Measurements from ENCODE around the gene VPS8. TPM values are rescaled to one million over a fixed set of nuclear protein-coding genes. Genes with fewer than 3 reads are reported as not detected.

VPS8 gene
- total RNA-seq, 1 experiment from 2014 or later = 72.3 TPM

GRCh38 chr3:185089343-185089742, 277.4 kb downstream of the VPS8 start:
- no peaks in the 10 kb centered on the region for H3K36me3 ChIP-seq (ENCODE audit: control insufficient read depth, insufficient read depth, low read length)
- H3K4me3 ChIP-seq (ENCODE audit: low read depth in 2 of 2, low read length in 2 of 2) = no peak overlapping the region
- no TSS peak for BruUV-seq (replicated peaks)
- H3K4me1 ChIP-seq (ENCODE audit: control insufficient read depth, insufficient read depth, low read length) = no peaks in the 10 kb centered on the region
- DNase-seq (ENCODE audit: low read depth, low spot score) = no peak
- no peaks in the 10 kb centered on the region for H3K9me3 ChIP-seq (ENCODE audit: control insufficient read depth, insufficient read depth, low read depth, low read length)
- H3K27me3 ChIP-seq (ENCODE audit: control insufficient read depth, insufficient read depth, low read length) = peaks cover 19% of the 10 kb centered on the region
- ChIA-PET CTCF (no interaction called here), POLR2A (no interaction called here)
- no peak overlapping the region for H3K27ac ChIP-seq (ENCODE audit: low read length)
- TF ChIP-seq CTCF (IDR thresholded peaks at IDR 0.05) (no peak), REST (IDR thresholded peaks at IDR 0.05; ENCODE audit: insufficient read depth in 1 of 2, low read depth in 2 of 2, low read length in 1 of 2) (no peak), TCF7L2 (IDR thresholded peaks at IDR 0.05; ENCODE audit: low read depth, low read length) (no peak), POLR2AphosphoS5 (IDR thresholded peaks at IDR 0.05; ENCODE audit: low read depth, low read length) (no peak), SIN3A (IDR thresholded peaks at IDR 0.05; ENCODE audit: borderline replicate concordance, insufficient read depth, low read depth, low read length) (no peak)
- no peak for ATAC-seq
- intact Hi-C loops (cut with micrococcal nuclease; ENCODE audit: unreplicated experiment) = no loop called here
- in situ Hi-C loops (cut with HindIII; ENCODE audit: low pct_unique_long_range_greater_than_20kb, low sequenced_read_pairs) = no loop called here

- BruUV-seq (replicated peaks) = no TSS peak
- in situ Hi-C loops (cut with HindIII; ENCODE audit: low pct_unique_long_range_greater_than_20kb, low sequenced_read_pairs) (no loop called here), intact Hi-C loops (cut with micrococcal nuclease; ENCODE audit: unreplicated experiment) (no loop called here)
- ChIA-PET POLR2A (no interaction called here), CTCF (interaction anchor here (1.2 kb wide), 1 partner anchor 215 kb away, joined by 10 read pairs; no protein-coding TSS in a partner anchor)
- no peak for DNase-seq (ENCODE audit: low read depth, low spot score)
- no peak for ATAC-seq
- peaks cover 16% of the 10 kb centered on the region for H3K27me3 ChIP-seq (ENCODE audit: control insufficient read depth, insufficient read depth, low read length)
- no peaks in the 10 kb centered on the region for H3K9me3 ChIP-seq (ENCODE audit: control insufficient read depth, insufficient read depth, low read depth, low read length)
- no peak overlapping the region for H3K27ac ChIP-seq (ENCODE audit: low read length)
- TF ChIP-seq REST (IDR thresholded peaks at IDR 0.05; ENCODE audit: insufficient read depth in 1 of 2, low read depth in 2 of 2, low read length in 1 of 2) (no peak), SIN3A (IDR thresholded peaks at IDR 0.05; ENCODE audit: borderline replicate concordance, insufficient read depth, low read depth, low read length) (no peak), CTCF (IDR thresholded peaks at IDR 0.05) (no peak), TCF7L2 (IDR thresholded peaks at IDR 0.05; ENCODE audit: low read depth, low read length) (no peak), POLR2AphosphoS5 (IDR thresholded peaks at IDR 0.05; ENCODE audit: low read depth, low read length) (no peak)
- H3K4me3 ChIP-seq (ENCODE audit: low read depth in 2 of 2, low read length in 2 of 2) = no peak overlapping the region
- no peaks in the 10 kb centered on the region for H3K4me1 ChIP-seq (ENCODE audit: control insufficient read depth, insufficient read depth, low read length)
- no peaks in the 10 kb centered on the region for H3K36me3 ChIP-seq (ENCODE audit: control insufficient read depth, insufficient read depth, low read length)
Observed at GRCh38 chr3:185089751-185090150, 277.8 kb downstream of the VPS8 start.

Measured in Panc1 (cell line).